ENCODE measurements around the gene MFAP4.

Gene MFAP4

GRCh38 chr17:19339341-19339815 is 47.6 kb downstream of the MFAP4 start:
- DNase-seq (ENCODE audit: insufficient read length, low spot score) (no peak), FAIRE-seq (no peak)
- no peak for TF ChIP-seq POLR2A (IDR thresholded peaks at IDR 0.05; ENCODE audit: low read depth, low read length)

GRCh38 chr17:19338031-19338990 is 48.7 kb downstream of the MFAP4 start:
- no peak for TF ChIP-seq POLR2A (IDR thresholded peaks at IDR 0.05; ENCODE audit: low read depth, low read length)
- no peak for FAIRE-seq
- DNase-seq (ENCODE audit: insufficient read length, low spot score): no peak

GRCh38 chr17:19337712-19338023 is 49.3 kb downstream of the MFAP4 start:
- FAIRE-seq (no peak), DNase-seq (ENCODE audit: insufficient read length, low spot score) (no peak)

GRCh38 chr17:19336938-19337711 is 49.9 kb downstream of the MFAP4 start:
- FAIRE-seq (no peak), DNase-seq (ENCODE audit: insufficient read length, low spot score) (no peak)
- no peak for TF ChIP-seq POLR2A (IDR thresholded peaks at IDR 0.05; ENCODE audit: low read depth, low read length)

More at GRCh38 chr17:19337712-19338023, 49.3 kb downstream of the MFAP4 start:
- TF ChIP-seq POLR2A (IDR thresholded peaks at IDR 0.05; ENCODE audit: low read depth, low read length): no peak

GRCh38 chr17:19335951-19336631 is 50.9 kb downstream of the MFAP4 start:
- FAIRE-seq (no peak), DNase-seq (ENCODE audit: insufficient read length, low spot score) (no peak)
- no peak for TF ChIP-seq POLR2A (IDR thresholded peaks at IDR 0.05; ENCODE audit: low read depth, low read length)

GRCh38 chr17:19334331-19334730 is 52.7 kb downstream of the MFAP4 start:
- FAIRE-seq: no peak
- DNase-seq (ENCODE audit: insufficient read length, low spot score): no peak
- no peak for TF ChIP-seq POLR2A (IDR thresholded peaks at IDR 0.05; ENCODE audit: low read depth, low read length)

- no peak for FAIRE-seq
- no peak for TF ChIP-seq POLR2A (IDR thresholded peaks at IDR 0.05; ENCODE audit: low read depth, low read length)
- DNase-seq (ENCODE audit: insufficient read length, low spot score): no peak
Observed at GRCh38 chr17:19333736-19334290, 53.2 kb downstream of the MFAP4 start.
